HL-60 (cell line): ENCODE data around the gene PTPRN2.
A peak's percentile ranks its signal among the peaks of the same experiment; 100 is the strongest.

Experiments used
- DNase-seq, 2 experiments: peaks; one replicate each; pipeline ENCODE4 v3.0.0-alpha.2; 2010 to 2020; ENCODE audit warnings: low read depth in 1 of 2, low spot score in 1 of 2
- H3K27ac ChIP-seq: fragments of 250-450 bp; sonication (Bioruptor Pico); replicated peaks from 2 replicates; pipeline ENCODE4 v1.5.1; 2020; ENCODE audit warnings: mild to moderate bottlenecking, moderate library complexity
- H3K27me3 ChIP-seq: fragments of 250-450 bp; sonication (Bioruptor Pico); 2 replicates; pipeline ENCODE4 v1.5.1; 2021; ENCODE audit warnings: mild to moderate bottlenecking, moderate library complexity; ENCODE audit not compliant: insufficient read depth, poor library complexity, severe bottlenecking
- H3K4me3 ChIP-seq: replicated peaks from 2 replicates; pipeline ENCODE4 v1.5.1; 2011; ENCODE audit warnings: mild to moderate bottlenecking, control low read depth, low read length; ENCODE audit not compliant: insufficient read depth
- GABPA ChIP-seq: IDR thresholded peaks from 2 replicates; pipeline ENCODE4 v1.6.1; 2012; ENCODE audit warnings: low read depth
- POLR2AphosphoS5 ChIP-seq: IDR thresholded peaks from 2 replicates; pipeline ENCODE4 v1.6.1; 2012; ENCODE audit warnings: low read depth
- SPI1 ChIP-seq: IDR thresholded peaks from 2 replicates; pipeline ENCODE4 v1.6.1; 2012; ENCODE audit warnings: low read depth, mild to moderate bottlenecking, borderline replicate concordance
- TF ChIP-seq, protein P1 (sequence below): IDR thresholded peaks from one replicate; pipeline ENCODE4 v1.5.1; 2011; ENCODE audit warnings: low read length, control low read depth, inconsistent platforms; ENCODE audit not compliant: insufficient read depth
- TF ChIP-seq, protein P2 (sequence below): IDR thresholded peaks from 2 replicates; pipeline ENCODE4 v1.6.1; 2012; ENCODE audit warnings: low read depth; ENCODE audit not compliant: insufficient replicate concordance

The PTPRN2 gene

DNA sequence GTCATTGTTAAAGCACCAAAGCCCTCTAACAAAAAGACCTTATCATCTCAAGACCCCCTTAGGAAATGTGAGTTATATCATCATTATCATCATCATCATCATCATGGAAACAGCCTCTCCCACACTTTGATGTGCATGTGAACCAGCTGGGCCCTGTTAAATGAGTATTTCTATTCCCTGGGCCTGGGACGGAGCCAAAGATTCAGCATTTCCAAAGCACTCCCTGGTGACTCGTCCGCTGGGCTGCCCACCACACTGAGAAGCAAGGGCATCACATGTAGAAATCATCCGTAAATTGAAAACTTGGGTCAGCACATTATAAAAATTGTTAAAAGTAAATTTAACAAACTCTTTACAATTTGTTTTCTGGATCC lies 88.6 kb downstream of the PTPRN2 start:
- DNase-seq: no peak
- TF ChIP-seq SPI1 (no peak), POLR2AphosphoS5 (no peak)
- H3K27ac ChIP-seq: no peak overlapping the region
- H3K27me3 ChIP-seq: peaks cover 3% of the 10 kb centered on the region
- H3K4me3 ChIP-seq: no peak overlapping the region

DNA sequence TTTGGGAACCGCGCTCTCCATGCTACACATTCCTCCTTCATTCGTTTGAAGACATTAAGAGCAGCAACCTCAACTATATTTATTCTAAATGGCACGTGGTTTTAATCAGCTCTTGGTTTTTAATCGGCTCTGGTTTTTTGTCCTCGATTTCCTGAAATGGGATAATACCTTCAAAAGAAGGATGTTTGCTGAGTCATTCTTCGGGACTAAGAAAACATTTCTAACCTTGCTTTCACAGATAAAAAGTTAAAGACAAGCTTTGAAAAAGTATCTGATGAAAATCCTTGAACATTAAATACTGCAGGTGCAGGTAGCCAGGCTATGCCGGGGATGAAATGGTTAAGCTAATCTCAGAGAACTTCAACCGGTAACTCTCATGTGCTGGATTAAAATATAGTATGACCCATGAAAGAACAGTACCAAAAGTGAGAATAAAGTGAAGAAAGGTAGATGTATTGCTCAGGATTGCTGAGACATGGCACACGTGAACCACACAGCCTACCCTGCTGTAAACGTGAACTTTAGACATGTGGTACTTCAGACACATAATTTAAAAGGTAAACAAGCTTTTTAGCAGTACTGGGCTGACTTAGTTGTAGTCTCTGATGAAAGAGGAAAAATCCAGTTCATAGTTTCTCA lies 89.1 kb downstream of the PTPRN2 start:
- no peak overlapping the region for H3K4me3 ChIP-seq
- TF ChIP-seq POLR2AphosphoS5: no peak
- peaks cover 3% of the 10 kb centered on the region for H3K27me3 ChIP-seq
- no peak overlapping the region for H3K27ac ChIP-seq
- no peak for DNase-seq

DNA sequence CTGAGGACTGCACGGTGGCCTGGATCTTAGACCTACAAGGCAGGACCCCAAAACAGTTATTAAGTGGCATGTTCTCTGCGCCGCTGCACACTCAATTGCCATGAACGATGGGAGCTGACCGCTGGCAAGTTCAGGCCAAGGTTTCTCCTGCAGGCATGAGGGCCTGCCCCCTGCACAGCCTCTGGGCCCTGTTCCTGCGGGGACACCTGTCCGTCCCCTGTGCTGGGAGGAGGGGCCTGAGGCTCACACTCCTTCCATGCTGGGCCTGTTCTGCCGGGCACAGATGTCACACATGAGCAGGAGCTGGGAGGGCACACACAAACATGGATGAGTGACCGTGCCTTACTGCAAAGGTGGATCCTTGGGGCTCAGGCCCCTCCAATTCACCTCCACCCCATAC lies 90.0 kb downstream of the PTPRN2 start:
- Histone ChIP-seq H3K27ac (no peak overlapping the region), H3K4me3 (no peak overlapping the region), H3K27me3 (peaks cover 3% of the 10 kb centered on the region)
- TF ChIP-seq, protein P1, sequence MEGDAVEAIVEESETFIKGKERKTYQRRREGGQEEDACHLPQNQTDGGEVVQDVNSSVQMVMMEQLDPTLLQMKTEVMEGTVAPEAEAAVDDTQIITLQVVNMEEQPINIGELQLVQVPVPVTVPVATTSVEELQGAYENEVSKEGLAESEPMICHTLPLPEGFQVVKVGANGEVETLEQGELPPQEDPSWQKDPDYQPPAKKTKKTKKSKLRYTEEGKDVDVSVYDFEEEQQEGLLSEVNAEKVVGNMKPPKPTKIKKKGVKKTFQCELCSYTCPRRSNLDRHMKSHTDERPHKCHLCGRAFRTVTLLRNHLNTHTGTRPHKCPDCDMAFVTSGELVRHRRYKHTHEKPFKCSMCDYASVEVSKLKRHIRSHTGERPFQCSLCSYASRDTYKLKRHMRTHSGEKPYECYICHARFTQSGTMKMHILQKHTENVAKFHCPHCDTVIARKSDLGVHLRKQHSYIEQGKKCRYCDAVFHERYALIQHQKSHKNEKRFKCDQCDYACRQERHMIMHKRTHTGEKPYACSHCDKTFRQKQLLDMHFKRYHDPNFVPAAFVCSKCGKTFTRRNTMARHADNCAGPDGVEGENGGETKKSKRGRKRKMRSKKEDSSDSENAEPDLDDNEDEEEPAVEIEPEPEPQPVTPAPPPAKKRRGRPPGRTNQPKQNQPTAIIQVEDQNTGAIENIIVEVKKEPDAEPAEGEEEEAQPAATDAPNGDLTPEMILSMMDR: no peak
- TF ChIP-seq, protein P2, sequence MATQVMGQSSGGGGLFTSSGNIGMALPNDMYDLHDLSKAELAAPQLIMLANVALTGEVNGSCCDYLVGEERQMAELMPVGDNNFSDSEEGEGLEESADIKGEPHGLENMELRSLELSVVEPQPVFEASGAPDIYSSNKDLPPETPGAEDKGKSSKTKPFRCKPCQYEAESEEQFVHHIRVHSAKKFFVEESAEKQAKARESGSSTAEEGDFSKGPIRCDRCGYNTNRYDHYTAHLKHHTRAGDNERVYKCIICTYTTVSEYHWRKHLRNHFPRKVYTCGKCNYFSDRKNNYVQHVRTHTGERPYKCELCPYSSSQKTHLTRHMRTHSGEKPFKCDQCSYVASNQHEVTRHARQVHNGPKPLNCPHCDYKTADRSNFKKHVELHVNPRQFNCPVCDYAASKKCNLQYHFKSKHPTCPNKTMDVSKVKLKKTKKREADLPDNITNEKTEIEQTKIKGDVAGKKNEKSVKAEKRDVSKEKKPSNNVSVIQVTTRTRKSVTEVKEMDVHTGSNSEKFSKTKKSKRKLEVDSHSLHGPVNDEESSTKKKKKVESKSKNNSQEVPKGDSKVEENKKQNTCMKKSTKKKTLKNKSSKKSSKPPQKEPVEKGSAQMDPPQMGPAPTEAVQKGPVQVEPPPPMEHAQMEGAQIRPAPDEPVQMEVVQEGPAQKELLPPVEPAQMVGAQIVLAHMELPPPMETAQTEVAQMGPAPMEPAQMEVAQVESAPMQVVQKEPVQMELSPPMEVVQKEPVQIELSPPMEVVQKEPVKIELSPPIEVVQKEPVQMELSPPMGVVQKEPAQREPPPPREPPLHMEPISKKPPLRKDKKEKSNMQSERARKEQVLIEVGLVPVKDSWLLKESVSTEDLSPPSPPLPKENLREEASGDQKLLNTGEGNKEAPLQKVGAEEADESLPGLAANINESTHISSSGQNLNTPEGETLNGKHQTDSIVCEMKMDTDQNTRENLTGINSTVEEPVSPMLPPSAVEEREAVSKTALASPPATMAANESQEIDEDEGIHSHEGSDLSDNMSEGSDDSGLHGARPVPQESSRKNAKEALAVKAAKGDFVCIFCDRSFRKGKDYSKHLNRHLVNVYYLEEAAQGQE: no peak
- no peak for TF ChIP-seq SPI1
- no peak for TF ChIP-seq GABPA
- TF ChIP-seq POLR2AphosphoS5: no peak
- DNase-seq: no peak

DNA sequence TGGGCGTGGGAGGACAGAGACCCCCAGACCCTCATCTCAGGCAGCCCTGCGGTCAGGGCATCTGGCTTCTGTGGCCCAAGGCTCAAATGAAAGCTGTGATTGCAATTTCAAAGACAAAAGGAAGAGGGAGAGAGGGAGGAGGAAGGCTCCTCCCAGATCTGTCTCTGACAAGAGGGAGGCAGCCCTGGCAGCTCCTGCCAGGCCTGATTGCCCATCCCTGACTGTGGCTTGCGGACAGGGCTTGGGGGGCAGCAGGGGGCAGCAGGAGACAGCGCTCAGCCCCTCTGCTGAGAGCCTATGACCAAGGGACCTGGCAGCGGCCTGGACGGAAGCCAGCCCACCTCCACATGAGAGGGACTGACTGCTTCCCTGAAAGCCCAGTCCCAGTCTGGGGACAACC lies 91.8 kb downstream of the PTPRN2 start:
- no peak for TF ChIP-seq GABPA
- TF ChIP-seq, protein P2: no peak
- no peak for TF ChIP-seq SPI1
- TF ChIP-seq POLR2AphosphoS5: no peak
- TF ChIP-seq, protein P1: no peak
- peaks cover 3% of the 10 kb centered on the region for H3K27me3 ChIP-seq
- no peak overlapping the region for H3K27ac ChIP-seq
- peak in 1 of 2 experiments; percentile 20 for DNase-seq
- no peak overlapping the region for H3K4me3 ChIP-seq

DNA sequence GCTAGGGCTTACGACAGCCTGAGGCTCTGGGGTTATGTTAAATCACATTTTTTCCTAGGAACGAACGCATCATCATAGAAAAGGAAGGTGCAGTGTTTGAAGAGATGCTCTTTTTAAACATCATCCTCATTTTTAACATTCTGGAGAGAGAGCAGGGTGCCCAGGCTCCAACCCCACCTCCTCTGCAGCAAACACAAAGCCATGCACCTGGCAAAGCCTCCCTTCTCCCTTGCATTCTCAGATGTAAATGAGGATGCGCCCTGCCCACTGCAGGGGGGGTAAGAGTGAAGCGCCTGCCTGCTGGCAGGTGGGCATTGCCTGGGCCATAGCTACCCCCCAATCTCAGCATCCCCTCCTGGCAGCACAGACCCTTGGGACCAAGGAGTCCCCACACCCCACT lies 92.4 kb downstream of the PTPRN2 start:
- Histone ChIP-seq H3K4me3 (no peak overlapping the region), H3K27ac (no peak overlapping the region), H3K27me3 (peaks cover 3% of the 10 kb centered on the region)
- DNase-seq: no peak
- no peak for TF ChIP-seq POLR2AphosphoS5
- TF ChIP-seq, protein P1: no peak
- TF ChIP-seq, protein P2: no peak
- no peak for TF ChIP-seq SPI1
- TF ChIP-seq GABPA: no peak
